Measurements from ENCODE around the gene VPS37D.

DNA sequence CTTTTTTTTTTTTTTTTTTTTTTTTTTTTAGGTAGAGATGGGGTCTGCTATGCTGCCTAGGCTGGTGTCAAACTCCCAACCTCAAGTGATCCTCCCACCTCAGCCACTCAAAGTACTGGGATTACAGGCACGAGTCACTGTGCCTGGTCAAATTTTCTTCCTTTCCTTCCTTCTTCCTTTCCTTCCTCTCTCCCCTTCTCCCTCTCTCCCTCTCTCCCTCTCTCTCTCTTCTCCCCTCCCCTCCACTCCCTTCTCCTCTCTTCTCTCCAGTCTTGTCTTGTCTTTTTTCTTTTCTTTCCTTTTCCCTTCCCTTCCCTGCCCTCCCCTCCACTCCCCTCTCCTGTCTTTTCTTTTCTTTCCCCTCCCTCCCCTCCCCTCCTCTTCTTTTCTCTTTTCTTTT is 36.1 kb upstream of the VPS37D start:
- TF ChIP-seq ZNF274 (IDR thresholded peaks at IDR 0.05; ENCODE audit: low read depth, low read length) (no peak), YY1 (IDR thresholded peaks at IDR 0.05; ENCODE audit: insufficient read depth, insufficient read length) (no peak)

Data from NT2/D1 (cell line).